Neural cell (in vitro differentiated cells): Measurements from ENCODE around the gene UNC5C. TPM values are rescaled to one million over a fixed set of nuclear protein-coding genes. Genes with fewer than 3 reads are reported as not detected.

ENCODE experiments used
- H2AFZ ChIP-seq: fragments of 200-600, 300-800 bp; sonication (generic), shearing (Covaris generic); 2 replicates; pipeline ENCODE4 v1.6.0; 2014; ENCODE audit warnings: low read depth, mild to moderate bottlenecking, antibody characterized with exemption, low read length, moderate library complexity
- H3F3A ChIP-seq: fragments of 200-600 bp; shearing (Covaris generic); 2 replicates; pipeline ENCODE4 v1.6.1; 2016; ENCODE audit warnings: mild to moderate bottlenecking, moderate library complexity, mixed read lengths, antibody characterized with exemption, low read length; ENCODE audit not compliant: insufficient read depth, poor library complexity, severe bottlenecking
- H3K27ac ChIP-seq: fragments of 200-600, 300-800 bp; sonication (generic), shearing (Covaris generic); 2 replicates; pipeline ENCODE4 v1.5.1; 2014; ENCODE audit warnings: mild to moderate bottlenecking, low read length, moderate library complexity
- H3K27me3 ChIP-seq: fragments of 300-800, 200-600 bp; sonication (generic), shearing (Covaris generic); 2 replicates; pipeline ENCODE4 v1.6.0; 2014; ENCODE audit warnings: mild to moderate bottlenecking, low read depth, low read length, moderate library complexity; ENCODE audit not compliant: insufficient read depth
- H3K36me3 ChIP-seq: fragments of 300-800, 200-600 bp; sonication (generic), shearing (Covaris generic); 2 replicates; pipeline ENCODE4 v1.5.1; 2014; ENCODE audit warnings: mild to moderate bottlenecking, antibody characterized with exemption, low read length, moderate library complexity; ENCODE audit not compliant: insufficient read depth
- H3K4me2 ChIP-seq: fragments of 300-800, 200-600 bp; sonication (generic), shearing (Covaris generic); 2 replicates; pipeline ENCODE4 v1.6.0; 2014; ENCODE audit warnings: mild to moderate bottlenecking, low read length
- H3K4me3 ChIP-seq: fragments of 300-800, 200-600 bp; sonication (generic), shearing (Covaris generic); 2 replicates; pipeline ENCODE4 v1.5.1; 2014; ENCODE audit warnings: mild to moderate bottlenecking, low read length, moderate library complexity
- H3K79me2 ChIP-seq: fragments of 200-600 bp; shearing (Covaris generic); replicated peaks from 2 replicates; pipeline ENCODE4 v1.6.0; 2014; ENCODE audit warnings: mild to moderate bottlenecking, low read length, moderate library complexity; ENCODE audit not compliant: insufficient read depth
- H3K9ac ChIP-seq: fragments of 300-800, 200-600 bp; sonication (generic), shearing (Covaris generic); 2 replicates; pipeline ENCODE4 v1.6.1; 2016; ENCODE audit warnings: mild to moderate bottlenecking, low read length, mixed read lengths
- H3K9me2 ChIP-seq: fragments of 200-600 bp; shearing (Covaris generic); 2 replicates; pipeline ENCODE4 v1.6.1; 2016; ENCODE audit warnings: mild to moderate bottlenecking, low read length, mixed read lengths; ENCODE audit not compliant: insufficient read depth
- H3K9me3 ChIP-seq: fragments of 200-600, 300-800 bp; sonication (generic), shearing (Covaris generic); 2 replicates; pipeline ENCODE4 v1.6.1; 2016; ENCODE audit warnings: mild to moderate bottlenecking, mixed run types, low read length, moderate library complexity, mixed read lengths
- H4K20me1 ChIP-seq: fragments of 200-600 bp; shearing (Covaris generic); 2 replicates; pipeline ENCODE4 v1.6.1; 2016; ENCODE audit warnings: mild to moderate bottlenecking, mixed run types; ENCODE audit not compliant: insufficient read depth
- EP300 ChIP-seq: fragments of 450-650 bp; conservative IDR thresholded peaks from 2 replicates; pipeline ENCODE4 v1.6.1; 2014; ENCODE audit warnings: antibody characterized with exemption, mild to moderate bottlenecking, moderate library complexity; ENCODE audit not compliant: poor library complexity, severe bottlenecking
- EZH2 ChIP-seq: fragments of 200-600, 300-800 bp; shearing (Covaris generic), sonication (generic); IDR thresholded peaks from 2 replicates; pipeline ENCODE4 v1.6.1; 2014; ENCODE audit warnings: antibody characterized with exemption, low read length, borderline replicate concordance, mild to moderate bottlenecking; ENCODE audit not compliant: insufficient read depth, poor library complexity, severe bottlenecking
- MXI1 ChIP-seq: fragments of 450-650 bp; conservative IDR thresholded peaks from 2 replicates; pipeline ENCODE4 v1.6.1; 2014; ENCODE audit warnings: antibody characterized with exemption, mild to moderate bottlenecking; ENCODE audit not compliant: poor library complexity, severe bottlenecking
- POLR2AphosphoS5 ChIP-seq: IDR thresholded peaks from 2 replicates; pipeline ENCODE4 v1.6.1; 2012
- RAD21 ChIP-seq: fragments of 450-650 bp; conservative IDR thresholded peaks from 2 replicates; pipeline ENCODE4 v1.6.1; 2014; ENCODE audit warnings: antibody characterized with exemption, mild to moderate bottlenecking, moderate library complexity
- SMC3 ChIP-seq: fragments of 450-650 bp; conservative IDR thresholded peaks from 2 replicates; pipeline ENCODE4 v1.6.1; 2014; ENCODE audit warnings: antibody characterized with exemption, mild to moderate bottlenecking, moderate library complexity; ENCODE audit not compliant: poor library complexity
- TAF1 ChIP-seq: IDR thresholded peaks from 2 replicates; pipeline ENCODE4 v1.6.1; 2012; ENCODE audit warnings: low read depth
- polyA plus RNA-seq: library from polyadenylated mRNA; depleted of rRNA; stranded (reverse); fragments of >200 nt; gene quantifications from 2 replicates; pipeline ENCODE4 v1.2.3, GENCODE V29; 2014
- TF ChIP-seq, protein P1 (sequence below): IDR thresholded peaks from 2 replicates; pipeline ENCODE4 v1.6.1; 2012; ENCODE audit warnings: borderline replicate concordance
- TF ChIP-seq, protein P2 (sequence below): fragments of 450-650 bp; IDR thresholded peaks from 2 replicates; pipeline ENCODE4 v1.5.1; 2014; ENCODE audit warnings: antibody characterized with exemption, mild to moderate bottlenecking, moderate library complexity; ENCODE audit not compliant: poor library complexity, severe bottlenecking

The UNC5C gene
- polyA plus RNA-seq, 1 donor from 2014 or later: 0.56 TPM

DNA sequence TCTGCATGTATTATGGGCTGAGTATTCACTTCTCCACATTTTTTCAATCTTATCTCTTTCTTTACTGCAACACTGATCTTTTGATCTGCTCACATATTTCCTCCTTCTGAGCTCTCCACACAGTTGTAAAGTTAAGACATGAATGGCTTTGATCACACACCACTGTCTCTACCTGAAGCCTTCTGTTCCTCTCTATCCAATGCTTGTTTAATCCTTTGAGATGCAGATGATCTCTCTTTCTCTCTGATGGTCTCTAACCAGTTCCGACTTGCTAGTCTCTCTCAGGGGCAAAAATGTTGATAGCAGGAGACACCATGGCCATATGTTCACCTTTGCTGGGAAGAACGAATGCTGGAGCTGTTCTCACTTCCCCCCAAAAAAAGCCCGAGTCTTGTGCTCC lies 162.4 kb downstream of the UNC5C start:
- no peak overlapping the region for H3K4me2 ChIP-seq
- H3K27ac ChIP-seq: no peak overlapping the region
- H3K79me2 ChIP-seq: no peaks in the 10 kb centered on the region
- no peaks in the 10 kb centered on the region for H4K20me1 ChIP-seq
- no peaks in the 10 kb centered on the region for H3K27me3 ChIP-seq
- H3F3A ChIP-seq: no peaks in the 10 kb centered on the region
- H3K9ac ChIP-seq: no peak overlapping the region
- H3K4me3 ChIP-seq: no peak overlapping the region
- H2AFZ ChIP-seq: no peak overlapping the region
- TF ChIP-seq, protein P1, sequence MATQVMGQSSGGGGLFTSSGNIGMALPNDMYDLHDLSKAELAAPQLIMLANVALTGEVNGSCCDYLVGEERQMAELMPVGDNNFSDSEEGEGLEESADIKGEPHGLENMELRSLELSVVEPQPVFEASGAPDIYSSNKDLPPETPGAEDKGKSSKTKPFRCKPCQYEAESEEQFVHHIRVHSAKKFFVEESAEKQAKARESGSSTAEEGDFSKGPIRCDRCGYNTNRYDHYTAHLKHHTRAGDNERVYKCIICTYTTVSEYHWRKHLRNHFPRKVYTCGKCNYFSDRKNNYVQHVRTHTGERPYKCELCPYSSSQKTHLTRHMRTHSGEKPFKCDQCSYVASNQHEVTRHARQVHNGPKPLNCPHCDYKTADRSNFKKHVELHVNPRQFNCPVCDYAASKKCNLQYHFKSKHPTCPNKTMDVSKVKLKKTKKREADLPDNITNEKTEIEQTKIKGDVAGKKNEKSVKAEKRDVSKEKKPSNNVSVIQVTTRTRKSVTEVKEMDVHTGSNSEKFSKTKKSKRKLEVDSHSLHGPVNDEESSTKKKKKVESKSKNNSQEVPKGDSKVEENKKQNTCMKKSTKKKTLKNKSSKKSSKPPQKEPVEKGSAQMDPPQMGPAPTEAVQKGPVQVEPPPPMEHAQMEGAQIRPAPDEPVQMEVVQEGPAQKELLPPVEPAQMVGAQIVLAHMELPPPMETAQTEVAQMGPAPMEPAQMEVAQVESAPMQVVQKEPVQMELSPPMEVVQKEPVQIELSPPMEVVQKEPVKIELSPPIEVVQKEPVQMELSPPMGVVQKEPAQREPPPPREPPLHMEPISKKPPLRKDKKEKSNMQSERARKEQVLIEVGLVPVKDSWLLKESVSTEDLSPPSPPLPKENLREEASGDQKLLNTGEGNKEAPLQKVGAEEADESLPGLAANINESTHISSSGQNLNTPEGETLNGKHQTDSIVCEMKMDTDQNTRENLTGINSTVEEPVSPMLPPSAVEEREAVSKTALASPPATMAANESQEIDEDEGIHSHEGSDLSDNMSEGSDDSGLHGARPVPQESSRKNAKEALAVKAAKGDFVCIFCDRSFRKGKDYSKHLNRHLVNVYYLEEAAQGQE: no peak
- TF ChIP-seq, protein P2, sequence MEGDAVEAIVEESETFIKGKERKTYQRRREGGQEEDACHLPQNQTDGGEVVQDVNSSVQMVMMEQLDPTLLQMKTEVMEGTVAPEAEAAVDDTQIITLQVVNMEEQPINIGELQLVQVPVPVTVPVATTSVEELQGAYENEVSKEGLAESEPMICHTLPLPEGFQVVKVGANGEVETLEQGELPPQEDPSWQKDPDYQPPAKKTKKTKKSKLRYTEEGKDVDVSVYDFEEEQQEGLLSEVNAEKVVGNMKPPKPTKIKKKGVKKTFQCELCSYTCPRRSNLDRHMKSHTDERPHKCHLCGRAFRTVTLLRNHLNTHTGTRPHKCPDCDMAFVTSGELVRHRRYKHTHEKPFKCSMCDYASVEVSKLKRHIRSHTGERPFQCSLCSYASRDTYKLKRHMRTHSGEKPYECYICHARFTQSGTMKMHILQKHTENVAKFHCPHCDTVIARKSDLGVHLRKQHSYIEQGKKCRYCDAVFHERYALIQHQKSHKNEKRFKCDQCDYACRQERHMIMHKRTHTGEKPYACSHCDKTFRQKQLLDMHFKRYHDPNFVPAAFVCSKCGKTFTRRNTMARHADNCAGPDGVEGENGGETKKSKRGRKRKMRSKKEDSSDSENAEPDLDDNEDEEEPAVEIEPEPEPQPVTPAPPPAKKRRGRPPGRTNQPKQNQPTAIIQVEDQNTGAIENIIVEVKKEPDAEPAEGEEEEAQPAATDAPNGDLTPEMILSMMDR: no peak
- no peak for TF ChIP-seq EZH2
- TF ChIP-seq EP300: no peak
- no peak for TF ChIP-seq MXI1
- no peak for TF ChIP-seq TAF1
- no peak for TF ChIP-seq POLR2AphosphoS5
- TF ChIP-seq RAD21: no peak
- TF ChIP-seq SMC3: no peak
- no peaks in the 10 kb centered on the region for H3K9me2 ChIP-seq
- H3K9me3 ChIP-seq: no peaks in the 10 kb centered on the region
- no peaks in the 10 kb centered on the region for H3K36me3 ChIP-seq

DNA sequence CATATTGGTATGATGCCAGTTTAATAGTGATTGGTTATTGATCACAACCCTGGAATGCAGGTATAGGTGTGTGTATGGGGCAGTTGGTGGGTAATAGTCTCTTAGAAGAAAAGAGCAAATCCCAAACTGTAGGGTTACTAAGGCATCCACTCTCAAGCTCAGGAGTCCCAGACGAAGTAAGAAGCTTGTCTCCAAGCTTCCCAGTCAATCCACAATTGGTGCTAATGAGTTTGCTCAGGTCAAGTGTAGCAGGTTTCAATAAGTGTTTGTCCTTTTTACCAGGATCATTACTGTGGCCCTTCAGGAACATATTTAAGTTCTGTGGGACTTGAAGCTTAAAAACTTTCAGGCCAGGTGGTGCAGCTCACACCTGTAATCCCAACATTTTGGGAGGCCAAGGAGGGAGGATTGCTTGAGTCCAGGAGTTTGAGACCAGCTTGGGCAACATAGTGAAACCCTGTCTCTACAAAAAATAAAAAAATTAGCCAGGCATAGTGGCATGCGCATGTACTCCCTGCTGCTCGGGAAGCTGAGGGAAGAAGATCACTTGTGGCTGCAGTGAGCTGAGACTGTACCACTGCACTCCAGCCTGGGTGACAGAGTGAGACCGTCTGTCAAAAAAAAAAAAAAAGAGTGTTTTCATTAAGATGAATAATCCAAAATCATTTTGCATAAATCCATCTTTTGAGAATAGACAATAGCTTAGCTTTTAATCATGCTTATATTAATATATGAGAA lies 166.8 kb downstream of the UNC5C start:
- no peaks in the 10 kb centered on the region for H3F3A ChIP-seq
- H3K27me3 ChIP-seq: no peaks in the 10 kb centered on the region
- no peak overlapping the region for H3K27ac ChIP-seq
- H2AFZ ChIP-seq: no peak overlapping the region
- no peaks in the 10 kb centered on the region for H3K36me3 ChIP-seq
- no peak for TF ChIP-seq RAD21
- TF ChIP-seq TAF1: no peak
- no peak for TF ChIP-seq SMC3
- TF ChIP-seq, protein P1: no peak
- TF ChIP-seq MXI1: no peak
- TF ChIP-seq EP300: no peak
- no peak for TF ChIP-seq POLR2AphosphoS5
- TF ChIP-seq EZH2: no peak
- TF ChIP-seq, protein P2: no peak
- no peaks in the 10 kb centered on the region for H3K9me2 ChIP-seq
- H3K9ac ChIP-seq: no peak overlapping the region
- H4K20me1 ChIP-seq: no peaks in the 10 kb centered on the region
- no peaks in the 10 kb centered on the region for H3K9me3 ChIP-seq
- no peaks in the 10 kb centered on the region for H3K79me2 ChIP-seq
- no peak overlapping the region for H3K4me2 ChIP-seq
- H3K4me3 ChIP-seq: no peak overlapping the region
